Ureter (tissue), 1 donor: ENCODE results near the gene ZNF230. TPM values are rescaled to one million over a fixed set of nuclear protein-coding genes. Genes with fewer than 3 reads are reported as not detected.

Source experiments
- DNase-seq: peaks from one replicate; pipeline ENCODE4 v3.0.0-alpha.2; 2020; ENCODE audit warnings: low spot score
- total RNA-seq: library from RNA; stranded (reverse); gene quantifications from one replicate; pipeline ENCODE4 v1.2.4, GENCODE V29; 2023
- donor health status: DM: yes; HTN: yes; CAD: no.

The ZNF230 gene
- 8.8 TPM for total RNA-seq

GRCh38 chr19:44002566-44003460 lies at the start of gene ZNF230:
ZNF230 (plus strand) TSS chr19:44002957; CDS start chr19:44007079, 4,122 bp downstream.
- DNase-seq = peak; percentile 95

GRCh38 chr19:43956827-43957226 lies 45.9 kb upstream of the ZNF230 start:
- DNase-seq = no peak

DNA sequence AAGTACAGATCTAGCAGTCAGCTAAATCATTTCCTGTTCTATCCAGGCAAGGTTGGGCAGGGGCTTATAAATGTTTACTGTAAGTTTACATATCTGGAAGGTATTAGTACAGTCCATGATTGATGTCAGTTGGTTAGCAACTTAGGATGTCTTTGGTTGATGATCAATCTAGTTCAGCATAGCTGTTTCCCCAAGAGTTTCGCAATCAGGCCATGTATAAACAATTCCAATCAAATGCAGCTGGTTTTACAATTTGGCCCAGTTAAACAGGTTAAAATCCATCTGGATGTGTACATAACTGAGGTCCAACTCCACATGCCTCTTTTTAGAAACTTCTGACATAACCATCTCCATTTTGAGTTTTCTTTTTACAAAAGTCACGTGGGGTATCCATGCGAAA lies 44.9 kb upstream of the ZNF230 start:
- DNase-seq = no peak

DNA sequence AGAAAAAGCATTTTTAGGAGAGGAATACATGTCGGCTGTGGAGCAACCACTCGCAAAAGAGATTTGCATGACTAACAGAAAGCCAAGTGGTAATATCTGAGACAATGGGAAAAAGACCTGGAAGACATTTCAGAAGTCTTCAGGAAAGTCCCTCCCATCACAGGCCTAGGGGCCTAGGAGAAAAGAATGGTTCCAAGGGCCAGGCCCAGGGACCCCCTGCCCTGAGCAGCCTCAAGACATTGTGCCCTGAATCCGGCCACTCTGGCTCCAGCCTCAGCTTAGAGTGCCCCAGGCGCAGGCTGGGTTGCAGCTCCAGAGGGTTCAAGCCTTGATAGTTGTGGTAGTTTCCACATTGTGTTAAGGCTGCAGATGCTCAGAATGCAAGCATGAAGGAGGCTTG lies 42.3 kb upstream of the ZNF230 start:
- no peak for DNase-seq

- no peak for DNase-seq
These were observed 36.6 kb upstream of the ZNF230 start for GRCh38 chr19:43966079-43966694.

- DNase-seq = no peak
These were observed 26.0 kb upstream of the ZNF230 start for GRCh38 chr19:43976732-43977131.

DNA sequence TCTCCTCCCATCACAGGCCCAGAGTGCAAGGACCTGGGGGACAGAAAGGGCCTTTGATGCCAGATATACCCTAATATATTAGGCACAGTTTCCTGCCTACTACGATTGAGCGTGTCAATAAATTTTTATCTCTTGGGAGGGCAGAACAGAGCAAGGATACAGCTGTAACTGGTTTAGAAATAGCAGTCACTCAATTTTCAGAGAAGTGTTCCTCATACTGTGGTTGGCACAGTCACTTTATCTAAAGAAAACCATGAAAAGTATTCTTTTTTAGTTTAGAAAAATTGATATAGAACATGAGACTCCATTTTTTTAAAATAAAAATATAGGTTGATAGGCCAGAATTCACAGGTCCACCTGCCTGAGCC lies 19.2 kb upstream of the ZNF230 start:
- no peak for DNase-seq

DNA sequence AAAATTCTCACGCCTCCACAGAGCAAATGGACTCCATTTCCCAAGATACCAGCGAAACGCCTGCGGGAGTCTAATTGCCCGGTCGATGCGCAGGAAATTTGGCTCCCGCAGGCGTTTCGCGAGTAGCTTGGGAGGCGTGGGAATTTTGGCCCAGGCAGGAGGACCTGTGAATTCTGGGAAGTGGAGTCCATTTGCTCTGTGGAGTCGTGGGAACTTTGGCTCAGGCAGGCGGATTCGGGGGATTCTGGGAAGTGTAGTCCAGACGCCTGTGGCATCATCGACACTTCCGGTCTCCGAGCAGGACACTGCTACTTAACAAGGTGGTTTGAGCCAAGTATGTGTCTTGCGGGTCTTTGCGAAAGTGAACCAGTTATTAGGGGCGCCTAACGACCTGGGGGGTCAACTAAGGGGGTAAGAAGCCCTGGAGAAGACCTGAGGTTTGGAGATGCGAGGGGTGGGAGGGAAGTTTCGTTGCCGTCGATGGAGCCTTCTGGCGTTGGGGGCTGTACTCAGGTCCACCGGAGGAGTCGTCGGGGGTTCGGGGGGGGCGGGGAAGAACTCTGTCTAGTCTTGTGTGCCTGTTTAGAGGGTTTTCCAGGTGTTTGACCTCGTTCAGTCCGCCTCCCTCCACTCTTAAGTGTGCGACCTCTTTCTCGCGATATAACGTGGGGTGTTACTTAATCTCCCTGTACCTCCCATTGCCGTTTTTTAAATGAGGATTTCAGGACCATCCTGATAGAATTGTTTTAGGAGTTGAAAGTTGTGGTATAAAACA lies 18.7 kb upstream of the ZNF230 start, which contains the start of gene ZNF155:
TSS of gene ZNF155 (plus strand) at position 277 of the 775 bp plus-strand sequence. CDS start 4,356 bp downstream, outside the sequence.
- DNase-seq = peak; percentile 90

DNA sequence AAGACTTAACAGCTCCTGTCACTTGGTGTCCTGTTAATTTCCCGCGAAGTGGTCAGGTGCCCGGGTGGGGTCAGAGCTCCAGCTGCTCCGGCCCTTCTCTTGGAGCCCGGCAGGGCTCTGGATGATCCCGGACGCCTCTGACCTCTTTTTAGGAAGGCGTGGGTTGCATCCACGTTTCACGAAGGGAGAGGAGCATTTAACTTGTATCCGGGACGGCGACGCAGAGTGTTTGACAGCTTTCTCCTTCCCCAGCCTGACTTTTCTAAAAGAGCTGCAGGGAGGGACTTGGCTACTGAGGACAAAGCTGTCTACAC lies 18.1 kb upstream of the ZNF230 start:
- no peak for DNase-seq

GRCh38 chr19:43997631-43998290 lies 5.0 kb upstream of the ZNF230 start:
- DNase-seq = no peak

DNA sequence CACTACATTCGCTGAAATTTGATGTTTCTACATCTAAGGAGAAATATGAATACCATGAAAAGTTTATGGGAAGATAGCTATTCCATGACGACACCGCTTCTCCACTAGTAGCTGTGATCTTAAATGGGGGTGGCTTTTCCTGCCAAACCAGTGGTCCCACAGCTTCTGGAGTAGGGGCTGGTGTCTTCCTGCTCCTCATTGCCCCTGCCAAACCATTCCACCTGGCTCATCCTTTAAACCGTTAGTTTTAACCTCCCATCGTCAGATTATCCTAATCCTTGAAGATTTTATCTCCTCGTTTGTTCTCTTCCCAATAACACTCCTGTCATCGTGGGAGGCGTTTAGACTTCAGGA lies 568 bp upstream of the ZNF230 start:
- no peak for DNase-seq

GRCh38 chr19:44003461-44004009 lies 778 bp downstream of the ZNF230 start:
- no peak for DNase-seq

DNA sequence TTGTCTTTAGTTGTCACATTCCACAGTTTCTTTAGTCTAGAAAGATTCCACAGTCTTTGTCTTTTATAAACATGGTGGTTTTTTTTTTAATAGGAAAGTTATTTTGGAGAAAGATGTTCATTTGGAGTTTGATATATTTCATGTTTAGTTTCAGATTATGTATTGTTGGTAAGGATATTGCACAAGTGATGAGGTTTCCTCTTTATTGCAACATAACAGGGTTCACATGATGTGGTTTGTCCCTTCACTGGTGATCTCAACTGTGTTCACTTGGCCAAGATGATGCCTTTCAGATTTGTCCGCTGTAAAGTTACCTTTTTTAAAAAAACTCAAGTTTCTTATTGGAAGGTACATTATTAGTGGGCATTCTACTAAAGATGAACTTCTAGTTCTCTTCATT lies 3.2 kb downstream of the ZNF230 start:
- no peak for DNase-seq

GRCh38 chr19:44007473-44007872 lies 4.7 kb downstream of the ZNF230 start:
- no peak for DNase-seq

- no peak for DNase-seq
These were observed 7.7 kb downstream of the ZNF230 start for GRCh38 chr19:44010468-44010867.

DNA sequence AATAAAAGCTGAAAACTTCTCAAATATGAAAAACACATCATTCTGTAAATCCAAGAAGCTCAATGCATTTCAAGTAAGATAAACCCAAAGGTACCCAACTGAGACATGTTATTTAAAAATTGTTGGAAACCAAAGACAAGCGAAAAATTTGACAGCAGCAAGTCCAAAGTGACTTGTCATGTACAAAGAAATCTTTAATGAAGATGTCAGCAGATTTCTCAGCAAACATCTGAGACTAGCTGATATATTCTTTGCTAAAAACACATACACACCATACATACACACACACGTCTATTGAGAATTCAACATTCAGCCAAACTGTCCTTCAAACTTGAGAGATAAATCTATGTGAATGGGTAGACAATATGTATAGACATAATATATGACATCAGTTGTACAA lies 16.7 kb downstream of the ZNF230 start:
- no peak for DNase-seq

GRCh38 chr19:44021221-44021620 lies 18.5 kb downstream of the ZNF230 start:
- no peak for DNase-seq

GRCh38 chr19:44024900-44025216 lies 22.1 kb downstream of the ZNF230 start:
- no peak for DNase-seq

- DNase-seq = peak; percentile 85
These were observed 22.6 kb downstream of the ZNF230 start, which contains the start of gene ZNF222 for GRCh38 chr19:44025217-44025936. ZNF222 (plus strand) TSS chr19:44025379; CDS start chr19:44025437, 58 bp downstream.

GRCh38 chr19:44026622-44027021 lies 23.9 kb downstream of the ZNF230 start:
- DNase-seq = no peak

GRCh38 chr19:44032001-44032610 lies 29.3 kb downstream of the ZNF230 start:
- no peak for DNase-seq
